D721Med (cell line): ENCODE measurements around the gene DNAH2.

ENCODE experiments used
- DNase-seq: peaks from one replicate; pipeline ENCODE4 v3.0.0; 2011; ENCODE audit warnings: low spot score; ENCODE audit not compliant: insufficient read length
- FAIRE-seq: peaks from 2 replicates; lab custom pipeline; 2011; peaks lifted over from hg19 to GRCh38; lab: Jason Lieb, UNC
- CTCF ChIP-seq: IDR thresholded peaks from 2 replicates; pipeline ENCODE4 v1.5.1; 2012; ENCODE audit warnings: mild to moderate bottlenecking, control low read depth; ENCODE audit not compliant: insufficient read depth; ENCODE audit errors: missing control alignments

DNAH2 gene

GRCh38 chr17:7714721-7715594 lies 2.6 kb upstream of the DNAH2 start:
- no peak for TF ChIP-seq CTCF
- DNase-seq (no peak), FAIRE-seq (no peak)

GRCh38 chr17:7715936-7716886 lies 1.3 kb upstream of the DNAH2 start:
- TF ChIP-seq CTCF = no peak
- FAIRE-seq = no peak
- DNase-seq = no peak

GRCh38 chr17:7717756-7718350 lies 309 bp downstream of the DNAH2 start:
- DNase-seq = no peak
- no peak for FAIRE-seq
- TF ChIP-seq CTCF = no peak

- TF ChIP-seq CTCF = no peak
- no peak for DNase-seq
- no peak for FAIRE-seq
Measured at GRCh38 chr17:7719661-7720060, 2.1 kb downstream of the DNAH2 start.

GRCh38 chr17:7720125-7720524 lies 2.6 kb downstream of the DNAH2 start:
- no peak for TF ChIP-seq CTCF
- FAIRE-seq (no peak), DNase-seq (no peak)

GRCh38 chr17:7721612-7722011 lies 4.1 kb downstream of the DNAH2 start:
- DNase-seq = no peak
- no peak for TF ChIP-seq CTCF
- FAIRE-seq = no peak
